ENCODE measurements around the gene NDUFA7. TPM values are rescaled to one million over a fixed set of nuclear protein-coding genes. Genes with fewer than 3 reads are reported as not detected.
A peak's percentile ranks its signal among the peaks of the same experiment; 100 is the strongest.

The NDUFA7 gene
- total and polyA plus RNA-seq, 2 of the 13 experiments (the other 11 are each of a cell fraction or from before 2014, with no cell fraction given): 64.5 to 71.5 TPM

DNA sequence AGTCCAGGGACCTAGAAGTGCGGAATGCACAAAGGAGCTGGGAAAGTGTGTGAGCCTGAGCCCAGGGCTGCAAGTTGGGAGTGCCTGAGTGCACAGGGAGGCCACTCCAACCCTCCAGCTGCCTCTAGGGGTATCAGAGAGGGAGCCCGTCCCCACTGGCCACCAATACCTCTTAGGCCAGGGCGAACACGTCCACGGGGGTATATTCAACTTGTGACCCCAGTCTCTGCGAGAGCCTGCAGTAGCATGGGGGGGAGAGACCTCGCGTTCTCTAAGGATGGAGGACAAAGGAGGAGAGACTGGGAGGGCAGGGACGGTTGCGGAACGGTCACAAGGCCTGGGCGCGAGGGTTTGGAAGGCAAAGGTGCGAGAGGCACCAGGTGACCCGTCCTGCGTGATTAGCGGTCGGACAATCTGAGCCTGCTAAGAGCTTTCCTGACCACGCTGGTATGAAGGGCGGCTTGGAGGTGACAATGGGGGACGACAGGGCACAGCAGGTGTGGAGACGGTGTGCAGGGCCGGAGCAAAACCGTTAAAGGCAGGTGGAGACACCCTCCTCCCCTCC lies 13.7 kb downstream of the NDUFA7 start:
- peak; percentile 23 for DNase-seq (ENCODE audit: low spot score)
- BruUV-seq (replicated peaks): TSS peak; percentile 47
- no peak for FAIRE-seq
- in situ Hi-C loops (cut with HindIII; ENCODE audit: extremely low pct_ligation_motif_present, low pct_unique_long_range_greater_than_20kb): loop anchor here (5.0 kb wide), 1 partner anchor 45 kb away; no protein-coding TSS in a partner anchor
- H3K4me1 ChIP-seq (ENCODE audit: insufficient read depth, low read length): peaks cover 39% of the 10 kb centered on the region
- peak overlapping the region; percentile 89 for H3K9ac ChIP-seq (ENCODE audit: insufficient read depth, low read depth, low read length)
- H3K79me2 ChIP-seq (ENCODE audit: insufficient read depth, low read length): peaks cover 17% of the 10 kb centered on the region
- peaks cover 15 to 28% of the 10 kb centered on the region in 2 experiments; a peak in 4 of 5 replicates for H3K36me3 ChIP-seq (replicated peaks in 1 of 2; ENCODE audit: control insufficient read depth in 1 of 2, insufficient read depth in 2 of 2, low read length in 2 of 2)
- H3K27ac ChIP-seq (ENCODE audit: extremely low read length, insufficient read depth, low read length): peak overlapping the region; percentile 85
- peak overlapping the region; percentile 98 for H3K4me2 ChIP-seq (ENCODE audit: low read depth, low read length)
- CTCF ChIA-PET (ENCODE audit: low intra/inter-chr PET ratio, low total read pairs): no interaction called here
- ATAC-seq: peak; percentile 62
- H2AFZ ChIP-seq (ENCODE audit: low read length): no peak overlapping the region
- no peaks in the 10 kb centered on the region for H3K27me3 ChIP-seq (ENCODE audit: control insufficient read depth in 1 of 2, insufficient read depth in 2 of 2, low read length in 2 of 2)
- intact Hi-C loops (cut with micrococcal nuclease; ENCODE audit: unreplicated experiment): no loop called here
- no peaks in the 10 kb centered on the region for H3K9me3 ChIP-seq (ENCODE audit: low read length)
- no peaks in the 10 kb centered on the region for H4K20me1 ChIP-seq (ENCODE audit: insufficient read depth, low read length)
- H3K4me3 ChIP-seq (replicated peaks in 1 of 3; ENCODE audit: insufficient read depth in 1 of 3, low read depth in 2 of 3, low read length in 3 of 3): peak overlapping the region; percentile 50 to 77 (median 66)
- WGBS (ENCODE audit: low lambda C conversion rate): 3% methylated on average over 19 of the region's 24 CpGs
- POLR2A ChIA-PET: interaction anchor here (0.7 to 5.8 kb wide), 2 partner anchors 12 to 15 kb away, joined by 3 to 39 read pairs; partner anchors contain the start of genes NDUFA7 and RPS28
- TF ChIP-seq ZNF138 (CRISPR knock-in tag; IDR thresholded peaks at IDR 0.05; ENCODE audit: low read depth) (peak; percentile 83; the same call in 1 of the 2 replicates), SMAD1 (CRISPR knock-in tag; IDR thresholded peaks at IDR 0.05; ENCODE audit: borderline replicate concordance, low read depth) (0 out of 2 replicates have a peak, but pooled peaks have one; percentile 5), MEIS2 (CRISPR knock-in tag; IDR thresholded peaks at IDR 0.05) (no peak), ZNF589 (CRISPR knock-in tag; conservative IDR thresholded peaks at IDR 0.05) (no peak), ZSCAN25 (CRISPR knock-in tag; IDR thresholded peaks at IDR 0.05) (0 out of 2 replicates have a peak, but pooled peaks have one; percentile 23), GABPB1 (CRISPR knock-in tag; IDR thresholded peaks at IDR 0.05) (no peak), ZNF335 (CRISPR knock-in tag; IDR thresholded peaks at IDR 0.05) (no peak), LCORL (IDR thresholded peaks at IDR 0.05) (no peak), LCORL (CRISPR knock-in tag; IDR thresholded peaks at IDR 0.05) (peak; percentile 12; the same call in 1 of the 2 replicates), WIZ (CRISPR knock-in tag; IDR thresholded peaks at IDR 0.05) (0 out of 2 replicates have a peak, but pooled peaks have one; percentile 3), ZEB1 (IDR thresholded peaks at IDR 0.05; ENCODE audit: insufficient replicate concordance, low read depth) (peak; percentile 3), RARG (CRISPR knock-in tag; IDR thresholded peaks at IDR 0.05; ENCODE audit: low read depth) (0 out of 2 replicates have a peak, but pooled peaks have one; percentile 69)
- TF ChIP-seq, protein P1, sequence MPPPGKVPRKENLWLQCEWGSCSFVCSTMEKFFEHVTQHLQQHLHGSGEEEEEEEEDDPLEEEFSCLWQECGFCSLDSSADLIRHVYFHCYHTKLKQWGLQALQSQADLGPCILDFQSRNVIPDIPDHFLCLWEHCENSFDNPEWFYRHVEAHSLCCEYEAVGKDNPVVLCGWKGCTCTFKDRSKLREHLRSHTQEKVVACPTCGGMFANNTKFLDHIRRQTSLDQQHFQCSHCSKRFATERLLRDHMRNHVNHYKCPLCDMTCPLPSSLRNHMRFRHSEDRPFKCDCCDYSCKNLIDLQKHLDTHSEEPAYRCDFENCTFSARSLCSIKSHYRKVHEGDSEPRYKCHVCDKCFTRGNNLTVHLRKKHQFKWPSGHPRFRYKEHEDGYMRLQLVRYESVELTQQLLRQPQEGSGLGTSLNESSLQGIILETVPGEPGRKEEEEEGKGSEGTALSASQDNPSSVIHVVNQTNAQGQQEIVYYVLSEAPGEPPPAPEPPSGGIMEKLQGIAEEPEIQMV (CRISPR knock-in tag; IDR thresholded peaks at IDR 0.05; ENCODE audit: low read depth): 0 out of 2 replicates have a peak, but pooled peaks have one; percentile 14
- TF ChIP-seq, protein P2, sequence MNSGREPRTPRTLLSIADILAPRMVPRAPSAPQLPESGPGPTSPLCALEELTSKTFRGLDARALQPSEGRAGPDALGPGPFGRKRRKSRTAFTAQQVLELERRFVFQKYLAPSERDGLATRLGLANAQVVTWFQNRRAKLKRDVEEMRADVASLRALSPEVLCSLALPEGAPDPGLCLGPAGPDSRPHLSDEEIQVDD (CRISPR knock-in tag; IDR thresholded peaks at IDR 0.05; ENCODE audit: borderline replicate concordance): 0 out of 2 replicates have a peak, but pooled peaks have one; percentile 0
- TF ChIP-seq, protein P3, sequence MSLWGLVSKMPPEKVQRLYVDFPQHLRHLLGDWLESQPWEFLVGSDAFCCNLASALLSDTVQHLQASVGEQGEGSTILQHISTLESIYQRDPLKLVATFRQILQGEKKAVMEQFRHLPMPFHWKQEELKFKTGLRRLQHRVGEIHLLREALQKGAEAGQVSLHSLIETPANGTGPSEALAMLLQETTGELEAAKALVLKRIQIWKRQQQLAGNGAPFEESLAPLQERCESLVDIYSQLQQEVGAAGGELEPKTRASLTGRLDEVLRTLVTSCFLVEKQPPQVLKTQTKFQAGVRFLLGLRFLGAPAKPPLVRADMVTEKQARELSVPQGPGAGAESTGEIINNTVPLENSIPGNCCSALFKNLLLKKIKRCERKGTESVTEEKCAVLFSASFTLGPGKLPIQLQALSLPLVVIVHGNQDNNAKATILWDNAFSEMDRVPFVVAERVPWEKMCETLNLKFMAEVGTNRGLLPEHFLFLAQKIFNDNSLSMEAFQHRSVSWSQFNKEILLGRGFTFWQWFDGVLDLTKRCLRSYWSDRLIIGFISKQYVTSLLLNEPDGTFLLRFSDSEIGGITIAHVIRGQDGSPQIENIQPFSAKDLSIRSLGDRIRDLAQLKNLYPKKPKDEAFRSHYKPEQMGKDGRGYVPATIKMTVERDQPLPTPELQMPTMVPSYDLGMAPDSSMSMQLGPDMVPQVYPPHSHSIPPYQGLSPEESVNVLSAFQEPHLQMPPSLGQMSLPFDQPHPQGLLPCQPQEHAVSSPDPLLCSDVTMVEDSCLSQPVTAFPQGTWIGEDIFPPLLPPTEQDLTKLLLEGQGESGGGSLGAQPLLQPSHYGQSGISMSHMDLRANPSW (CRISPR knock-in tag; IDR thresholded peaks at IDR 0.05; ENCODE audit: borderline replicate concordance): 0 out of 2 replicates have a peak, but pooled peaks have one; percentile 32
- TF ChIP-seq, protein P4, sequence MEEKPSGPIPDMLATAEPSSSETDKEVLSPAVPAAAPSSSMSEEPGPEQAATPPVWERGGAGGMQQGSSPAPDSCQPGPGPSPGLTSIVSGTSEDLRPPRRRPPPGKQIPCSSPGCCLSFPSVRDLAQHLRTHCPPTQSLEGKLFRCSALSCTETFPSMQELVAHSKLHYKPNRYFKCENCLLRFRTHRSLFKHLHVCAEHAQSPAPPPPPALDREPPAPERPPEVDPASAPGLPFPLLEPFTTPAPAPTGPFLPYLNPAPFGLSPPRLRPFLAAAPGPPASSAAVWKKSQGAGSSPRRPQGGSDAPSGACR (CRISPR knock-in tag; IDR thresholded peaks at IDR 0.05): peak; percentile 66; the same call in 1 of the 2 replicates

All from HepG2 (cell line).